Heart left ventricle (tissue), 16 donors: ENCODE data around the gene PCDH15. TPM values are rescaled to one million over a fixed set of nuclear protein-coding genes. Genes with fewer than 3 reads are reported as not detected.

Experiments
- ATAC-seq, 4 donors: fragments of 200-7000 bp; cut with Tn5 transposase; one replicate each; pipeline ENCODE4 v1.9.1; 2020 to 2022; ENCODE audit warnings: moderate library complexity in 4 of 4, mild to moderate bottlenecking in 3 of 4, moderate number of reproducible peaks in 1 of 4
- DNase-seq, 5 donors: peaks; one replicate each; pipeline ENCODE4 v3.0.0-alpha.2; 2020
- H3K27ac ChIP-seq, 12 donors: fragments of 200-600 bp; sonication (generic) in 4 of 12; one replicate each; pipeline versions ENCODE4 v1.5.0 to v1.8.0; 2016 to 2022; ENCODE audit warnings: mild to moderate bottlenecking in 2 of 12
- H3K27me3 ChIP-seq, 9 donors: fragments of 200-600 bp; sonication (generic) in 2 of 9; one replicate each; pipeline versions ENCODE4 v1.5.1 to v1.8.0; 2016 to 2022; ENCODE audit warnings: mild to moderate bottlenecking in 3 of 9
- H3K36me3 ChIP-seq, 9 donors: fragments of 200-600 bp; sonication (generic) in 2 of 9; one replicate each; pipeline versions ENCODE4 v1.5.0 to v1.8.0; 2018 to 2022; ENCODE audit warnings: mild to moderate bottlenecking in 2 of 9
- H3K4me1 ChIP-seq, 12 donors: fragments of 200-600 bp; sonication (generic) in 4 of 12; one replicate each; pipeline versions ENCODE4 v1.5.0 to v1.8.0; 2016 to 2022; ENCODE audit warnings: mild to moderate bottlenecking in 3 of 12
- H3K4me3 ChIP-seq, 12 donors: fragments of 200-600 bp; sonication (generic) in 4 of 12; one replicate each; pipeline versions ENCODE4 v1.5.0 to v1.8.0; 2017 to 2022; ENCODE audit warnings: mild to moderate bottlenecking in 9 of 12, moderate library complexity in 4 of 12
- H3K9me3 ChIP-seq, 12 donors: fragments of 200-600 bp; sonication (generic) in 4 of 12; one replicate each; pipeline versions ENCODE4 v1.5.0 to v1.8.0; 2016 to 2022; ENCODE audit warnings: mild to moderate bottlenecking in 1 of 12
- POLR2A ChIP-seq, 2 donors: fragments of 450-650 bp; IDR thresholded peaks; one replicate each; pipeline ENCODE4 v1.6.1; 2017; ENCODE audit warnings: antibody characterized with exemption in 2 of 2, mild to moderate bottlenecking in 2 of 2, moderate library complexity in 2 of 2
- WGBS, 4 donors: extraction: QIAGEN DNeasy Blood & Tissue Kit in 2 of 4; methylation state at CpG; one replicate each; pipeline versions ENCODE4 v1.1.5 to v1.1.7; 2013 to 2018; 5-methylcytosine and 5-hydroxymethylcytosine counted together
- intact Hi-C, 10 donors: fragments of 100-400 bp; cut with DNase I; formaldehyde crosslinking; loops; one replicate each; pipeline versions ENCODE4 v1.11.1 to v1.14.2; 2022
- polyA plus RNA-seq, 2 donors: library from polyadenylated mRNA; stranded (reverse); fragments of 200-250 nt; gene quantifications; one replicate each; pipeline ENCODE4 v1.2.3, GENCODE V29; 2013
- total RNA-seq, 9 donors: library from RNA; depleted of rRNA in 2 of 9; stranded (reverse); fragments of >200 nt in 2 of 9; fragmentation: NEBNext Ultra II Directional in 3 of 9; extraction: Animal tissue kit (Norgen Biotek cat#: 25700) in 3 of 9; gene quantifications; one replicate each; pipeline versions ENCODE4 v1.1.0 to v1.2.4, GENCODE V29; 2016 to 2023
- TF ChIP-seq, protein P1 (sequence below), 12 donors: fragments of 200-600 bp; sonication (generic) in 4 of 12; IDR thresholded peaks; one replicate each; pipeline versions ENCODE4 v1.5.0 to v1.8.0; 2018 to 2022; ENCODE audit warnings: antibody characterized with exemption in 12 of 12, mild to moderate bottlenecking in 5 of 12
- donor health status: ischemic (EF 13 %, LVEDD 7.1; RV severe dilation, severe dysfunction).
- donor health status: healthy with polysubstance abuse.
- donor health status: DM: no; HTN: yes; CAD: no.
- donor health status: DM: no; HTN: no; CAD: no.
- donor health status: ischemic (EF 25% LVEDD 6.9; RV normal size, moderate dysfunction).
- donor health status: ischemic (EF 25% LVEDD 5.7; RV mildly dilated, moderate dysfunction).
- donor health status: healthy.
- donor health status: DM: yes; HTN: yes; CAD: no.
- donor health status: ischemic (EF 35%, LVEDD 5.7; RV mildly dilated, moderate dysfunction).
- donor health status: nonischemic (EF 11% LVEDD 7.7; RV severe dilation, severe dysfunction).
- donor health status: DM: yes; HTN: yes; CAD: no.
- donor health status: PGD.
- donor health status: ischemic (EF 29% LVEDD 5.4; RV normal size, mild dysfunction).
- donor health status: nonischemic (EF 23%, LVEDD 6.1; RV moderate dilation, normal function).

Gene PCDH15
- total and polyA plus RNA-seq, 11 donors: 0.04 to 0.93 (median 0.13) TPM; not detected in 3

DNA sequence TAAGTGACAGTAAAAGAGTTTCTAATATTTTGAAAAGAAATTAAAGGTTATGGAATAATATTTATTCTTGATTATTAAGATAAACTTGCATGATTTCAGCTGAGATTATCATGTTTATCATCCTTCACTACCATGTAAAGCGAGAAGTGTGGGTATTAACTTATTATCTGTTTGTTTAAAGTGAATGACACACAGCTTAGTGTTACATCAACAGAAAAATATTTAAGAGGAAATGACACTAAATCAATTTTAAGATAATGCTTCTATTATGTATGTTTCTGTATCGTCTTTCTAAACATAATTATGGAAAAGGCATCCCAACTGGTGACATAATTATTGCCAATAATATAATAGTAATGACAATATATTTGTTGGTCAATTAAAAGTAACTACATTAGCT is 213.1 kb downstream of the PCDH15 start:
- Histone ChIP-seq H3K36me3 (no peaks in the 10 kb centered on the region), H3K4me1 (no peaks in the 10 kb centered on the region), H3K27me3 (no peaks in the 10 kb centered on the region), H3K27ac (no peak overlapping the region), H3K9me3 (peaks cover 0 to 3% (median 0%) of the 10 kb centered on the region in 12 donors), H3K4me3 (no peak overlapping the region)
- no peak for DNase-seq
- intact Hi-C loops: no loop called here
- 26 to 35% (median 34%) methylated on average over 2 of the region's 2 CpGs for WGBS, 4 donors
- ATAC-seq: no peak
- TF ChIP-seq, protein P1, sequence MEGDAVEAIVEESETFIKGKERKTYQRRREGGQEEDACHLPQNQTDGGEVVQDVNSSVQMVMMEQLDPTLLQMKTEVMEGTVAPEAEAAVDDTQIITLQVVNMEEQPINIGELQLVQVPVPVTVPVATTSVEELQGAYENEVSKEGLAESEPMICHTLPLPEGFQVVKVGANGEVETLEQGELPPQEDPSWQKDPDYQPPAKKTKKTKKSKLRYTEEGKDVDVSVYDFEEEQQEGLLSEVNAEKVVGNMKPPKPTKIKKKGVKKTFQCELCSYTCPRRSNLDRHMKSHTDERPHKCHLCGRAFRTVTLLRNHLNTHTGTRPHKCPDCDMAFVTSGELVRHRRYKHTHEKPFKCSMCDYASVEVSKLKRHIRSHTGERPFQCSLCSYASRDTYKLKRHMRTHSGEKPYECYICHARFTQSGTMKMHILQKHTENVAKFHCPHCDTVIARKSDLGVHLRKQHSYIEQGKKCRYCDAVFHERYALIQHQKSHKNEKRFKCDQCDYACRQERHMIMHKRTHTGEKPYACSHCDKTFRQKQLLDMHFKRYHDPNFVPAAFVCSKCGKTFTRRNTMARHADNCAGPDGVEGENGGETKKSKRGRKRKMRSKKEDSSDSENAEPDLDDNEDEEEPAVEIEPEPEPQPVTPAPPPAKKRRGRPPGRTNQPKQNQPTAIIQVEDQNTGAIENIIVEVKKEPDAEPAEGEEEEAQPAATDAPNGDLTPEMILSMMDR (IDR thresholded peaks at IDR 0.05): no peak
- TF ChIP-seq POLR2A (IDR thresholded peaks at IDR 0.05): no peak

DNA sequence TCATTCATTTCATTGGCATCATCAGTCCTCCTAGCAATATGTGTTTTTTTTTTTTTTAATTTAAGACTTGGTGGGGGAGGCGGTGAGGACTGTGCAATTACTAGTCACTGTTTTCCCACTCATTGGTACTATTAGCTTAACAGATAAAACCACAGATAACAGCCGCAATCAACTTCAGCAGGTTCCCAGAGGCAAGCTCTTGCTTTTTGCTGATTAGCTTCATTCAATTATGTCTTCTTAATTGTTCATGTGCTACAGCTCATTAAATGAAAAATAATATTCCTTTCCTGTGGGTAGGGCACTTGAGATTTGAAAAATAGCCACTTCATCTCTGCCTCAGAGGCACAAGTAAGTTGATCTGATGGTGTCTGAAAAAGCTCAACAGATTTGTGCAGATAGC is 215.5 kb downstream of the PCDH15 start:
- H3K27me3 ChIP-seq: no peaks in the 10 kb centered on the region
- ATAC-seq (no peak), DNase-seq (no peak)
- intact Hi-C loops: no loop called here
- H3K27ac ChIP-seq: no peak overlapping the region
- TF ChIP-seq POLR2A (IDR thresholded peaks at IDR 0.05): no peak
- TF ChIP-seq, protein P1 (IDR thresholded peaks at IDR 0.05): no peak
- peaks cover 0 to 3% (median 0%) of the 10 kb centered on the region in 12 donors for H3K9me3 ChIP-seq
- H3K4me1 ChIP-seq: no peaks in the 10 kb centered on the region
- no peaks in the 10 kb centered on the region for H3K36me3 ChIP-seq
- H3K4me3 ChIP-seq: no peak overlapping the region
- 43 to 68% (median 46%) methylated on average over 2 of the region's 2 CpGs for WGBS, 4 donors

DNA sequence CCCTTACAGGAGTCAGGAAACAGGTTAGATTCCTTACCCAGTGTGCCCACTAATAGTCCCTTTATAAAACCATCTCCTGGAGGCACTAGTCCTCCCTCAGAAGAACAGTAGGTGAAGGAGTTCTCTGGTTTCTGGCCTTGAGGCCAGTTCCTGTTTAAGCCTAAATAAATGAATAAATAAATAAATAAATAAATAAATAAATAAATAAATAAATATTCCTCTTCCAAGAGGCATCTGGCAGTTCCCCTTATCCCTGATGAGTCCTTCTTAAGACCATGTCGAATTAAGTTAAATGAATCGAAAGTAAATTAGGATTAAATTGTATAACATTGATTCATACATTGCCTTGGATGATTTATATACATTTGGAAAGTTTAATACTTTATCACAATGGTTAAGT is 223.3 kb downstream of the PCDH15 start:
- Histone ChIP-seq H3K9me3 (peaks cover 0 to 7% (median 0%) of the 10 kb centered on the region in 12 donors), H3K36me3 (no peaks in the 10 kb centered on the region), H3K4me3 (no peak overlapping the region), H3K4me1 (no peaks in the 10 kb centered on the region), H3K27me3 (no peaks in the 10 kb centered on the region), H3K27ac (no peak overlapping the region)
- DNase-seq: no peak
- WGBS, 4 donors: 82 to 92% (median 85%) methylated on average over 2 of the region's 2 CpGs
- intact Hi-C loops: no loop called here
- TF ChIP-seq POLR2A (IDR thresholded peaks at IDR 0.05): no peak
- TF ChIP-seq, protein P1 (IDR thresholded peaks at IDR 0.05): no peak
- ATAC-seq: no peak

DNA sequence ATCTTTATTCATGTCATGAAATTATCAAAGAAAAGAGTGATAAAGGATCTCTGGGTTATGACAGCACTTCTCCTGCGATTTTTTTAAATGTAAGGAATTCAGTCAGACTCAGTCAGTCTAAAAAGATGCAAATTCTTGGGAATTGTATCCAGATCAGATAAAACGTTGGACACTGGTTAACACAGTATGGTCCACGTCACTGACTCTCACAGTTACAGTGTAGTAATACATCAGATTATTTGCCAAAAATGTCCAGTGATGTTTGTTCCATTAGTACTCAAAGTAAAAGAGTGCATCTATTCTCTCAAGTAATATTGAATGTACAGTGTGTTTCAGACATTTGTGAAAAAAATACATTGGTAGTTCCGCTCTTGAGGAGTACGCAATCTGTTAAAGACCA is 224.5 kb downstream of the PCDH15 start:
- Histone ChIP-seq H3K4me1 (no peaks in the 10 kb centered on the region), H3K27ac (no peak overlapping the region), H3K27me3 (no peaks in the 10 kb centered on the region), H3K4me3 (no peak overlapping the region), H3K36me3 (no peaks in the 10 kb centered on the region), H3K9me3 (peaks cover 0 to 7% (median 0%) of the 10 kb centered on the region in 12 donors)
- no peak for ATAC-seq
- WGBS, 4 donors: 57 to 70% (median 63%) methylated on average over 5 of the region's 5 CpGs
- no peak for DNase-seq
- no peak for TF ChIP-seq POLR2A (IDR thresholded peaks at IDR 0.05)
- TF ChIP-seq, protein P1 (IDR thresholded peaks at IDR 0.05): no peak
- intact Hi-C loops: no loop called here
